Karpas-422 (cell line): Measurements from ENCODE around the gene DHX35. TPM values are rescaled to one million over a fixed set of nuclear protein-coding genes. Genes with fewer than 3 reads are reported as not detected.

Experiments used
- DNase-seq: peaks from one replicate; pipeline ENCODE4 v3.0.0-alpha.2; 2015
- H2AFZ ChIP-seq: fragments of 200-600 bp; sonication (generic); 2 replicates; pipeline ENCODE4 v1.6.1; 2014; ENCODE audit warnings: antibody characterized with exemption, low read length, mixed read lengths
- H3K27ac ChIP-seq: fragments of 200-600 bp; sonication (generic); 2 replicates; pipeline ENCODE4 v1.5.1; 2014; ENCODE audit warnings: mild to moderate bottlenecking, low read length, moderate library complexity
- H3K27me3 ChIP-seq: fragments of 200-600 bp; sonication (generic); 2 replicates; pipeline ENCODE4 v1.6.1; 2014; ENCODE audit warnings: low read length, mixed read lengths
- H3K36me3 ChIP-seq: fragments of 200-600 bp; sonication (generic); 2 replicates; pipeline ENCODE4 v1.6.1; 2014; ENCODE audit warnings: low read length, mixed read lengths; ENCODE audit not compliant: insufficient read depth
- H3K4me1 ChIP-seq: fragments of 200-600 bp; sonication (generic); 2 replicates; pipeline ENCODE4 v1.6.1; 2014; ENCODE audit warnings: mild to moderate bottlenecking, low read length, mixed read lengths
- H3K4me2 ChIP-seq: fragments of 200-600 bp; sonication (generic); 2 replicates; pipeline ENCODE4 v1.6.1; 2014; ENCODE audit warnings: low read length, low read depth, mild to moderate bottlenecking; ENCODE audit not compliant: poor library complexity, severe bottlenecking
- H3K4me3 ChIP-seq: fragments of 200-600 bp; sonication (generic); 2 replicates; pipeline ENCODE4 v1.5.1; 2014; ENCODE audit warnings: mild to moderate bottlenecking, antibody characterized with exemption, low read length, mixed read lengths
- H3K79me2 ChIP-seq: fragments of 200-600 bp; sonication (generic); 2 replicates; pipeline ENCODE4 v1.6.1; 2014; ENCODE audit warnings: mild to moderate bottlenecking, low read length, mixed read lengths
- H3K9ac ChIP-seq: fragments of 200-600 bp; sonication (generic); 2 replicates; pipeline ENCODE4 v1.6.0; 2014; ENCODE audit warnings: low read length
- H3K9me2 ChIP-seq: fragments of 200-600 bp; sonication (generic), shearing (Covaris generic); replicated peaks from 2 replicates; pipeline ENCODE4 v1.6.0; 2014; ENCODE audit warnings: mild to moderate bottlenecking, low read length, moderate library complexity; ENCODE audit not compliant: insufficient read depth
- H3K9me3 ChIP-seq: fragments of 300-700, 200-600 bp; sonication (generic); 2 replicates; pipeline ENCODE4 v1.6.1; 2014; ENCODE audit warnings: low read length, mixed read lengths
- H4K20me1 ChIP-seq: fragments of 200-600 bp; sonication (generic); 2 replicates; pipeline ENCODE4 v1.6.1; 2014; ENCODE audit warnings: mild to moderate bottlenecking, antibody characterized with exemption, low read length, low read depth; ENCODE audit not compliant: insufficient read depth
- total RNA-seq: library from RNA; depleted of rRNA; stranded (reverse); fragments of >200 nt; shearing (Covaris generic); gene quantifications from 2 replicates; pipeline ENCODE4 v1.2.3, GENCODE V29; 2014; ENCODE audit warnings: low replicate concordance

The DHX35 gene
- total RNA-seq, 1 experiment from 2014 or later: 19.0 TPM

DNA sequence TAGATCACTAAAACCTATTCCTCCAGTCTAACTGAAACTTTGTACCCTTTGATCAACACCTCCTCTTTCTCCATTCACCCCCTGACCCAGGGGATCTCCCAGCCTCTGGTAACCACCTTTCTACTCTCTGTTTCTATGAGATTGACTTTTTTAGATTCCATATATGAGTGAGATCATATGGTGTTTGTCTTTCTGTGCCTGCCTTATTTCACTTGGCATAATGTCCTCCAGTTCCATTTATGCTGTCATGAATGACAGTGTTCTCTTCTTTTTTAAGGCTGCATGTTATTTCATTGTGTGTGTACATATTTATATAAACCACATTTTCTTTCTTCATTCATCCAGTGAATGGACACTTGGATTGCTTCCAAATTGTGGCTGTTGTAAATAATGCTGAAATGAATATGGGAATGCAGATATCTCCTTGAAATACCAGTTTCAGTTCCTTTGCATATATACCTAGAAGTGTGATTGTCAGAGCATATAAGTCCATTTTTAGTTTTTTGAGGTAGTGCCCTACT, 57.7 kb downstream of the DHX35 start:
- no peak overlapping the region for H2AFZ ChIP-seq
- no peaks in the 10 kb centered on the region for H3K9me3 ChIP-seq
- no peak overlapping the region for H3K4me3 ChIP-seq
- H3K9me2 ChIP-seq: no peaks in the 10 kb centered on the region
- H3K27ac ChIP-seq: no peak overlapping the region
- H3K9ac ChIP-seq: no peak overlapping the region
- H3K4me1 ChIP-seq: peaks cover 7% of the 10 kb centered on the region
- no peak overlapping the region for H3K4me2 ChIP-seq
- no peaks in the 10 kb centered on the region for H3K79me2 ChIP-seq
- no peak for DNase-seq
- peaks cover 26% of the 10 kb centered on the region for H3K36me3 ChIP-seq
- H4K20me1 ChIP-seq: no peaks in the 10 kb centered on the region
- H3K27me3 ChIP-seq: no peaks in the 10 kb centered on the region

GRCh38 chr20:39021748-39022147, 59.6 kb downstream of the DHX35 start:
- H4K20me1 ChIP-seq: no peaks in the 10 kb centered on the region
- no peaks in the 10 kb centered on the region for H3K27me3 ChIP-seq
- DNase-seq: no peak
- H3K4me3 ChIP-seq: no peak overlapping the region
- no peaks in the 10 kb centered on the region for H3K79me2 ChIP-seq
- H3K36me3 ChIP-seq: peaks cover 9% of the 10 kb centered on the region; the same call in 1 of the 2 replicates
- no peak overlapping the region for H2AFZ ChIP-seq
- H3K4me1 ChIP-seq: peaks cover 7% of the 10 kb centered on the region
- no peak overlapping the region for H3K27ac ChIP-seq
- H3K9me2 ChIP-seq: no peaks in the 10 kb centered on the region
- no peak overlapping the region for H3K4me2 ChIP-seq
- H3K9me3 ChIP-seq: no peaks in the 10 kb centered on the region
- no peak overlapping the region for H3K9ac ChIP-seq

- H3K27ac ChIP-seq: no peak overlapping the region
Measured at GRCh38 chr20:39025883-39026282, 63.7 kb downstream of the DHX35 start.

GRCh38 chr20:39029364-39029763, 67.2 kb downstream of the DHX35 start:
- no peak overlapping the region for H3K4me3 ChIP-seq
- no peaks in the 10 kb centered on the region for H3K9me3 ChIP-seq
- H3K9me2 ChIP-seq: no peaks in the 10 kb centered on the region
- H3K27me3 ChIP-seq: no peaks in the 10 kb centered on the region
- peaks cover 11% of the 10 kb centered on the region for H3K4me1 ChIP-seq
- H3K36me3 ChIP-seq: peaks cover 6% of the 10 kb centered on the region; the same call in 1 of the 2 replicates
- H4K20me1 ChIP-seq: no peaks in the 10 kb centered on the region
- no peak overlapping the region for H2AFZ ChIP-seq
- H3K27ac ChIP-seq: no peak overlapping the region
- H3K79me2 ChIP-seq: no peaks in the 10 kb centered on the region
- H3K9ac ChIP-seq: no peak overlapping the region
- no peak overlapping the region for H3K4me2 ChIP-seq
- no peak for DNase-seq

More at GRCh38 chr20:39025883-39026282, 63.7 kb downstream of the DHX35 start:
- Histone ChIP-seq H3K9me2 (no peaks in the 10 kb centered on the region), H3K36me3 (peaks cover 8% of the 10 kb centered on the region; the same call in 1 of the 2 replicates), H3K79me2 (no peaks in the 10 kb centered on the region), H3K9me3 (no peaks in the 10 kb centered on the region), H3K27me3 (no peaks in the 10 kb centered on the region), H3K4me1 (no peaks in the 10 kb centered on the region), H4K20me1 (no peaks in the 10 kb centered on the region), H2AFZ (no peak overlapping the region), H3K4me2 (no peak overlapping the region), H3K4me3 (no peak overlapping the region), H3K9ac (no peak overlapping the region)
- no peak for DNase-seq

DNA sequence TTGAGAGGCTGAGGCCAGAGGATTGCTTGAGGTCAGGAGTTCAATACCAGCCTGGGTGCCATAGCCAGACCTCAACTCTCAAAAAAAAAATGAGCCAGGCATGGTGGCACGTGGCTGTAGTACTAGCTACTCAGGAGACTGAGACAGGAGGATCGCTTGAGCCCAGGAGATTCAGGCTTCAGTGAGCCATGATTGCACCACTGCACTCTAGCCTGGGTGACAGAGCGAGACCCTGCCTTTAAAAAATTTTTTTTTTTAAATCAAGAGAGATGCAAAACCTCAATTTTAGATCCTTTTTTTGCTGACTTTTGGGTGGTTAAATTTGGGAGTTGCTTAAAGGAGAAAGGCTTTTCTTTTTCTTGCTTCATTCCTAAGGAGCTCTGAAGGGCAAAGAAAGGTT, 70.9 kb downstream of the DHX35 start:
- peak; percentile 68 for DNase-seq
- peaks cover 11% of the 10 kb centered on the region for H3K4me1 ChIP-seq
- no peaks in the 10 kb centered on the region for H3K79me2 ChIP-seq
- H3K36me3 ChIP-seq: peaks cover 7% of the 10 kb centered on the region; the same call in 1 of the 2 replicates
- H3K9me3 ChIP-seq: no peaks in the 10 kb centered on the region
- H3K27ac ChIP-seq: 0 out of 2 replicates have a peak overlapping the region, but pooled peaks have one; percentile 28
- no peak overlapping the region for H3K9ac ChIP-seq
- H3K4me3 ChIP-seq: no peak overlapping the region
- H3K4me2 ChIP-seq: no peak overlapping the region
- no peaks in the 10 kb centered on the region for H4K20me1 ChIP-seq
- no peaks in the 10 kb centered on the region for H3K27me3 ChIP-seq
- H3K9me2 ChIP-seq: no peaks in the 10 kb centered on the region
- H2AFZ ChIP-seq: no peak overlapping the region

GRCh38 chr20:39036011-39036410, 73.9 kb downstream of the DHX35 start:
- no peaks in the 10 kb centered on the region for H3K79me2 ChIP-seq
- H2AFZ ChIP-seq: no peak overlapping the region
- no peak overlapping the region for H3K9ac ChIP-seq
- H4K20me1 ChIP-seq: no peaks in the 10 kb centered on the region
- no peaks in the 10 kb centered on the region for H3K9me3 ChIP-seq
- no peak overlapping the region for H3K27ac ChIP-seq
- no peak overlapping the region for H3K4me2 ChIP-seq
- DNase-seq: no peak
- H3K4me1 ChIP-seq: peaks cover 11% of the 10 kb centered on the region
- peaks cover 7% of the 10 kb centered on the region; the same call in 1 of the 2 replicates for H3K36me3 ChIP-seq
- no peaks in the 10 kb centered on the region for H3K27me3 ChIP-seq
- H3K4me3 ChIP-seq: no peak overlapping the region
- no peaks in the 10 kb centered on the region for H3K9me2 ChIP-seq

DNA sequence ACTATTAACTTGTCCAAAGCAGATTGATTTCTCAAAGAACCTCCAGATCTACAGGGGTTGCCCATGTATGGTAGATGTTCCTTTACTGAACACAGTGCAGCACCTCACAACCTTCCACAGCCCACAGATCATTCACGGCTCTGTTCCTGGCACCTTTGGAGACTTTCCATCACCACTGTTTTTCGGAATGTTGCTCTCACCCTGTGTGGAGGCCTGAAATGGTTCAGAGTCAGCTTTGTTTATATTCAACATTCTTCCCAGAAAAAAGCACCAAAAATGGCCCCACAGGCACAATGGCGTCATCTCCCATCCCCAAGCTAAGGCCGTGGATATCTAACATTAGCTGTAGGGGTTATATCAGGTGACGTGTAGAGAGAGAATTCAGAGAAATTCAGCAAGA, 74.7 kb downstream of the DHX35 start:
- H3K4me1 ChIP-seq: peaks cover 11% of the 10 kb centered on the region
- no peaks in the 10 kb centered on the region for H3K9me3 ChIP-seq
- no peak for DNase-seq
- H3K9ac ChIP-seq: no peak overlapping the region
- no peaks in the 10 kb centered on the region for H3K9me2 ChIP-seq
- no peak overlapping the region for H2AFZ ChIP-seq
- H3K36me3 ChIP-seq: peaks cover 7% of the 10 kb centered on the region; the same call in 1 of the 2 replicates
- no peaks in the 10 kb centered on the region for H4K20me1 ChIP-seq
- no peaks in the 10 kb centered on the region for H3K79me2 ChIP-seq
- no peaks in the 10 kb centered on the region for H3K27me3 ChIP-seq
- H3K4me3 ChIP-seq: no peak overlapping the region
- H3K27ac ChIP-seq: no peak overlapping the region
- no peak overlapping the region for H3K4me2 ChIP-seq

DNA sequence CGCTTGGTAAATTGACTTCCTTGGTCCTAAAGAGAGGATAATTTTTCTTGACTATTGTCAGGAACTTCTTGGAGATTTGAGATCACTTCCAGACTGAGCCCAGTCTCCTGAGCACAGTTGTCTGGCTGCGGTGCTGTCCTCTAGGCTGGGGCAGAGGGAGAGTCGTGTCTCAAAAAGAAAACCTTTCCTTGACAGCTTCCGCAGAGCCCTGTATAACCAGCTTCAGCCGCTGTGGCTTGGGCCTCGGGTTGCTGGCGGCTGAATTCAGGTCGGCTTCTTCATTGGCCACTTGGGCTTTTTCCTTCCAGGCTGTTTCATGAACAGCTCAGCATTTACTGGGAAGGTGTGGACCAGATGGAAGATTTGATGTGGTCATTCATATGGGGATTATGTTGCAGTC, 75.9 kb downstream of the DHX35 start:
- Histone ChIP-seq H4K20me1 (no peaks in the 10 kb centered on the region), H3K9me2 (no peaks in the 10 kb centered on the region), H3K36me3 (peaks cover 7% of the 10 kb centered on the region; the same call in 1 of the 2 replicates), H3K4me2 (no peak overlapping the region), H3K27ac (no peak overlapping the region), H3K4me3 (no peak overlapping the region), H3K9ac (no peak overlapping the region), H3K79me2 (no peaks in the 10 kb centered on the region), H3K4me1 (peaks cover 4% of the 10 kb centered on the region), H3K27me3 (no peaks in the 10 kb centered on the region), H2AFZ (no peak overlapping the region), H3K9me3 (no peaks in the 10 kb centered on the region)
- no peak for DNase-seq
